Liver (tissue), 9 donors: Measurements from ENCODE around the gene CENPT. TPM values are rescaled to one million over a fixed set of nuclear protein-coding genes. Genes with fewer than 3 reads are reported as not detected.

Experiments used
- DNase-seq: peaks from one replicate; pipeline ENCODE4 v3.0.0-alpha.2; 2017; ENCODE audit warnings: low spot score
- H3K27ac ChIP-seq, 2 donors: one replicate each; pipeline ENCODE4 v1.7.0; 2013; ENCODE audit warnings: inconsistent platforms in 2 of 2, low read length in 2 of 2, control low read depth in 1 of 2, low read depth in 1 of 2, mild to moderate bottlenecking in 1 of 2
- H3K27me3 ChIP-seq, 4 donors: one replicate each; pipeline versions ENCODE4 v1.6.1 to v1.7.0; 2013; ENCODE audit warnings: low read length in 3 of 4, inconsistent platforms in 1 of 4, mild to moderate bottlenecking in 1 of 4, moderate library complexity in 1 of 4; ENCODE audit not compliant: control insufficient read depth in 4 of 4, insufficient read depth in 4 of 4
- H3K36me3 ChIP-seq, 4 donors: one replicate each; pipeline versions ENCODE4 v1.6.1 to v1.7.0; 2013; ENCODE audit warnings: low read length in 3 of 4, mild to moderate bottlenecking in 3 of 4, low read depth in 1 of 4, moderate library complexity in 1 of 4; ENCODE audit not compliant: control insufficient read depth in 4 of 4, insufficient read depth in 3 of 4
- H3K4me1 ChIP-seq, 4 donors: one replicate each; pipeline versions ENCODE4 v1.6.1 to v1.7.0; 2013; ENCODE audit warnings: low read length in 3 of 4, mild to moderate bottlenecking in 3 of 4, moderate library complexity in 1 of 4; ENCODE audit not compliant: control insufficient read depth in 4 of 4, insufficient read depth in 4 of 4
- H3K4me3 ChIP-seq, 3 donors: one replicate each; pipeline versions ENCODE4 v1.6.1 to v1.7.0; 2013; ENCODE audit warnings: low read length in 3 of 3, control low read depth in 1 of 3, low read depth in 1 of 3, mild to moderate bottlenecking in 1 of 3
- H3K9ac ChIP-seq, 2 donors: one replicate each; pipeline ENCODE4 v1.7.0; 2013; ENCODE audit warnings: low read length in 2 of 2, mild to moderate bottlenecking in 2 of 2, moderate library complexity in 2 of 2, control low read depth in 1 of 2, low read depth in 1 of 2
- H3K9me3 ChIP-seq, 4 donors: one replicate each; pipeline versions ENCODE4 v1.6.1 to v1.7.0; 2013; ENCODE audit warnings: low read length in 3 of 4; ENCODE audit not compliant: control insufficient read depth in 4 of 4
- EGR1 ChIP-seq, 2 donors: IDR thresholded peaks; 2 replicates each; pipeline ENCODE4 v1.6.1; 2016 to 2018; ENCODE audit warnings: antibody characterized with exemption in 2 of 2, low read depth in 2 of 2
- FOXA1 ChIP-seq: IDR thresholded peaks from 2 replicates; pipeline ENCODE4 v1.6.1; 2016; ENCODE audit warnings: antibody characterized with exemption
- FOXA2 ChIP-seq: IDR thresholded peaks from 2 replicates; pipeline ENCODE4 v1.6.1; 2016; ENCODE audit warnings: antibody characterized with exemption
- GABPA ChIP-seq, 2 donors: IDR thresholded peaks in 1 of 2; conservative IDR thresholded peaks in 1 of 2; 2 replicates each; pipeline ENCODE4 v1.6.1; 2016; ENCODE audit warnings: antibody characterized with exemption in 2 of 2, mild to moderate bottlenecking in 1 of 2, moderate library complexity in 1 of 2
- HNF4A ChIP-seq, 2 donors: conservative IDR thresholded peaks; 2 replicates each; pipeline ENCODE4 v1.6.1; 2016; ENCODE audit warnings: antibody characterized with exemption in 2 of 2, mild to moderate bottlenecking in 2 of 2
- HNF4G ChIP-seq: IDR thresholded peaks from 2 replicates; pipeline ENCODE4 v1.6.1; 2016; ENCODE audit warnings: antibody characterized with exemption
- JUND ChIP-seq, 2 donors: IDR thresholded peaks; 2 replicates each; pipeline ENCODE4 v1.6.1; 2016; ENCODE audit warnings: antibody characterized with exemption in 2 of 2
- NR2F2 ChIP-seq: IDR thresholded peaks from 2 replicates; pipeline ENCODE4 v1.6.1; 2016; ENCODE audit warnings: antibody characterized with exemption
- RAD21 ChIP-seq, 2 donors: IDR thresholded peaks; 2 replicates each; pipeline ENCODE4 v1.6.1; 2016; ENCODE audit warnings: antibody characterized with exemption in 2 of 2, mild to moderate bottlenecking in 2 of 2
- RXRA ChIP-seq, 2 donors: IDR thresholded peaks; 2 replicates each; pipeline ENCODE4 v1.6.1; 2017 to 2018; ENCODE audit warnings: antibody characterized with exemption in 2 of 2, mild to moderate bottlenecking in 1 of 2
- SP1 ChIP-seq: IDR thresholded peaks from 2 replicates; pipeline ENCODE4 v1.6.1; 2018; ENCODE audit warnings: antibody characterized with exemption, mild to moderate bottlenecking
- TAF1 ChIP-seq: conservative IDR thresholded peaks from 2 replicates; pipeline ENCODE4 v1.6.1; 2016; ENCODE audit warnings: antibody characterized with exemption, mild to moderate bottlenecking
- YY1 ChIP-seq: IDR thresholded peaks from 2 replicates; pipeline ENCODE4 v1.6.1; 2016; ENCODE audit warnings: antibody characterized with exemption, mild to moderate bottlenecking
- WGBS: extraction: QIAGEN DNeasy Blood & Tissue Kit; methylation state at CpG from one replicate; pipeline ENCODE4 v1.1.7; 2013; 5-methylcytosine and 5-hydroxymethylcytosine counted together
- polyA plus RNA-seq, 2 donors: library from polyadenylated mRNA; stranded (reverse) in 1 of 2; unstranded in 1 of 2; fragments of 200-250 nt in 1 of 2; fragments of >200 nt in 1 of 2; fragmentation: Nextera tagmentation in 1 of 2; extraction: Ambion mirVana in 1 of 2; gene quantifications; one replicate each; pipeline versions ENCODE4 v1.2.1 to v1.2.3, GENCODE V29; 2013 to 2015
- total RNA-seq, 2 donors: library from RNA; depleted of rRNA; stranded (reverse); fragments of >200 nt; gene quantifications; one replicate each; pipeline ENCODE4 v1.2.3, GENCODE V29; 2014
- TF ChIP-seq, protein P1 (sequence below): fragments of 150-350 bp; IDR thresholded peaks from 2 replicates; pipeline ENCODE4 v1.5.1; 2017; ENCODE audit warnings: improper control_type of control experiment, low read depth, low read length; ENCODE audit not compliant: missing input control
- TF ChIP-seq, protein P2 (sequence below): IDR thresholded peaks from 2 replicates; pipeline ENCODE4 v1.6.1; 2016; ENCODE audit warnings: antibody characterized with exemption, mild to moderate bottlenecking
- TF ChIP-seq, protein P3 (sequence below): IDR thresholded peaks from 2 replicates; pipeline ENCODE4 v1.6.1; 2016; ENCODE audit warnings: antibody characterized with exemption
- TF ChIP-seq, protein P4 (sequence below): IDR thresholded peaks from 2 replicates; pipeline ENCODE4 v1.6.1; 2016; ENCODE audit warnings: antibody characterized with exemption
- TF ChIP-seq, protein P5 (sequence below): IDR thresholded peaks from 2 replicates; pipeline ENCODE4 v1.6.1; 2016; ENCODE audit warnings: antibody characterized with exemption
- donor health status: healthy.
- donor health status: healthy.
- donor health status: healthy.
- donor health status: healthy.
- donor health status: healthy.

Gene CENPT
- total and polyA plus RNA-seq, 4 donors = 11.4 to 26.9 (median 19.3) TPM

DNA sequence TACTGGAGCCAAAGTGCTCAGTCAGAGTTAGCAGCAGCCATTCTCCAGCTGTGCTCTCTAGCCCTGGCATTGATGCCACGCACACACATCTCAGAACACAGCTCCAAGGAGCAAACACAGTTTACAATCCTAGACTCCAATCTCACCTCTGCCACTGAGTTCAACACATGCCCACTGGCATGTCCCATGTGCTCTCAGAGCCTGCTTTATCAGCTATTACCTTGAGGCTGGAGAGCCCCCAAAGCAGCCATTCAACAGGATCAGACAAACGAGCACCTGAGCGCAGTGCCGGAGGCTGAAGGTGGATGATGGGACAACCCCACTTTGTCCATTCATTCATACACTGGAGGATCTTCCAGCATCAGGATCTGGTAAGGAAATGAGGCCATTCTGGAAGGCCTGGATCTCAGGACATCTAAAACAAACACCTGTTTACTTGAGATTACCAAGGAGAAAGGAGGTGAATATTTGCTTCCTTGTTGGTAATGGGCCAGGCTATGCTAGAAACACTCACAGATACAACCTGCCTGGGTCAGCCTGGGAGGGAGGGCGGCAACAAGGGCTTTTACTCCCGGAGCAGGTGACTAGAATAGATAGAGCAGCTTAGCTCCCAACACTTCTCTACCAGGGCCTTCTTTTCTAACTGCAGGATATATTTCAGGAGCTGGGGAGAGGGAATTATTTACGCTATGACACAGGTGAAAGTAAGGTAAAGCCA is 66.5 kb downstream of the CENPT start:
- no peak for DNase-seq
- H3K27ac ChIP-seq = peak overlapping the region; percentile 0 to 67
- TF ChIP-seq, protein P1, sequence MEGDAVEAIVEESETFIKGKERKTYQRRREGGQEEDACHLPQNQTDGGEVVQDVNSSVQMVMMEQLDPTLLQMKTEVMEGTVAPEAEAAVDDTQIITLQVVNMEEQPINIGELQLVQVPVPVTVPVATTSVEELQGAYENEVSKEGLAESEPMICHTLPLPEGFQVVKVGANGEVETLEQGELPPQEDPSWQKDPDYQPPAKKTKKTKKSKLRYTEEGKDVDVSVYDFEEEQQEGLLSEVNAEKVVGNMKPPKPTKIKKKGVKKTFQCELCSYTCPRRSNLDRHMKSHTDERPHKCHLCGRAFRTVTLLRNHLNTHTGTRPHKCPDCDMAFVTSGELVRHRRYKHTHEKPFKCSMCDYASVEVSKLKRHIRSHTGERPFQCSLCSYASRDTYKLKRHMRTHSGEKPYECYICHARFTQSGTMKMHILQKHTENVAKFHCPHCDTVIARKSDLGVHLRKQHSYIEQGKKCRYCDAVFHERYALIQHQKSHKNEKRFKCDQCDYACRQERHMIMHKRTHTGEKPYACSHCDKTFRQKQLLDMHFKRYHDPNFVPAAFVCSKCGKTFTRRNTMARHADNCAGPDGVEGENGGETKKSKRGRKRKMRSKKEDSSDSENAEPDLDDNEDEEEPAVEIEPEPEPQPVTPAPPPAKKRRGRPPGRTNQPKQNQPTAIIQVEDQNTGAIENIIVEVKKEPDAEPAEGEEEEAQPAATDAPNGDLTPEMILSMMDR = no peak
- TF ChIP-seq RAD21 (IDR thresholded peaks at IDR 0.05) = no peak
- TF ChIP-seq JUND (IDR thresholded peaks at IDR 0.05) = no peak
- TF ChIP-seq TAF1 = no peak
- no peak for TF ChIP-seq HNF4G
- no peak for TF ChIP-seq FOXA2
- no peak for TF ChIP-seq SP1
- TF ChIP-seq, protein P2, sequence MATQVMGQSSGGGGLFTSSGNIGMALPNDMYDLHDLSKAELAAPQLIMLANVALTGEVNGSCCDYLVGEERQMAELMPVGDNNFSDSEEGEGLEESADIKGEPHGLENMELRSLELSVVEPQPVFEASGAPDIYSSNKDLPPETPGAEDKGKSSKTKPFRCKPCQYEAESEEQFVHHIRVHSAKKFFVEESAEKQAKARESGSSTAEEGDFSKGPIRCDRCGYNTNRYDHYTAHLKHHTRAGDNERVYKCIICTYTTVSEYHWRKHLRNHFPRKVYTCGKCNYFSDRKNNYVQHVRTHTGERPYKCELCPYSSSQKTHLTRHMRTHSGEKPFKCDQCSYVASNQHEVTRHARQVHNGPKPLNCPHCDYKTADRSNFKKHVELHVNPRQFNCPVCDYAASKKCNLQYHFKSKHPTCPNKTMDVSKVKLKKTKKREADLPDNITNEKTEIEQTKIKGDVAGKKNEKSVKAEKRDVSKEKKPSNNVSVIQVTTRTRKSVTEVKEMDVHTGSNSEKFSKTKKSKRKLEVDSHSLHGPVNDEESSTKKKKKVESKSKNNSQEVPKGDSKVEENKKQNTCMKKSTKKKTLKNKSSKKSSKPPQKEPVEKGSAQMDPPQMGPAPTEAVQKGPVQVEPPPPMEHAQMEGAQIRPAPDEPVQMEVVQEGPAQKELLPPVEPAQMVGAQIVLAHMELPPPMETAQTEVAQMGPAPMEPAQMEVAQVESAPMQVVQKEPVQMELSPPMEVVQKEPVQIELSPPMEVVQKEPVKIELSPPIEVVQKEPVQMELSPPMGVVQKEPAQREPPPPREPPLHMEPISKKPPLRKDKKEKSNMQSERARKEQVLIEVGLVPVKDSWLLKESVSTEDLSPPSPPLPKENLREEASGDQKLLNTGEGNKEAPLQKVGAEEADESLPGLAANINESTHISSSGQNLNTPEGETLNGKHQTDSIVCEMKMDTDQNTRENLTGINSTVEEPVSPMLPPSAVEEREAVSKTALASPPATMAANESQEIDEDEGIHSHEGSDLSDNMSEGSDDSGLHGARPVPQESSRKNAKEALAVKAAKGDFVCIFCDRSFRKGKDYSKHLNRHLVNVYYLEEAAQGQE = no peak
- TF ChIP-seq, protein P3, sequence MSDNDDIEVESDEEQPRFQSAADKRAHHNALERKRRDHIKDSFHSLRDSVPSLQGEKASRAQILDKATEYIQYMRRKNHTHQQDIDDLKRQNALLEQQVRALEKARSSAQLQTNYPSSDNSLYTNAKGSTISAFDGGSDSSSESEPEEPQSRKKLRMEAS = no peak
- TF ChIP-seq EGR1 (IDR thresholded peaks at IDR 0.05; ENCODE audit: low read depth in 2 of 2) = no peak
- no peak for TF ChIP-seq NR2F2
- TF ChIP-seq, protein P4, sequence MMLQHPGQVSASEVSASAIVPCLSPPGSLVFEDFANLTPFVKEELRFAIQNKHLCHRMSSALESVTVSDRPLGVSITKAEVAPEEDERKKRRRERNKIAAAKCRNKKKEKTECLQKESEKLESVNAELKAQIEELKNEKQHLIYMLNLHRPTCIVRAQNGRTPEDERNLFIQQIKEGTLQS = no peak
- TF ChIP-seq RXRA (IDR thresholded peaks at IDR 0.05) = no peak
- TF ChIP-seq FOXA1 = no peak
- TF ChIP-seq HNF4A (conservative IDR thresholded peaks at IDR 0.05) = no peak
- no peak for TF ChIP-seq YY1
- TF ChIP-seq GABPA (IDR thresholded peaks at IDR 0.05 in 1 of 2, conservative IDR thresholded peaks at IDR 0.05 in 1 of 2) = no peak
- TF ChIP-seq, protein P5, sequence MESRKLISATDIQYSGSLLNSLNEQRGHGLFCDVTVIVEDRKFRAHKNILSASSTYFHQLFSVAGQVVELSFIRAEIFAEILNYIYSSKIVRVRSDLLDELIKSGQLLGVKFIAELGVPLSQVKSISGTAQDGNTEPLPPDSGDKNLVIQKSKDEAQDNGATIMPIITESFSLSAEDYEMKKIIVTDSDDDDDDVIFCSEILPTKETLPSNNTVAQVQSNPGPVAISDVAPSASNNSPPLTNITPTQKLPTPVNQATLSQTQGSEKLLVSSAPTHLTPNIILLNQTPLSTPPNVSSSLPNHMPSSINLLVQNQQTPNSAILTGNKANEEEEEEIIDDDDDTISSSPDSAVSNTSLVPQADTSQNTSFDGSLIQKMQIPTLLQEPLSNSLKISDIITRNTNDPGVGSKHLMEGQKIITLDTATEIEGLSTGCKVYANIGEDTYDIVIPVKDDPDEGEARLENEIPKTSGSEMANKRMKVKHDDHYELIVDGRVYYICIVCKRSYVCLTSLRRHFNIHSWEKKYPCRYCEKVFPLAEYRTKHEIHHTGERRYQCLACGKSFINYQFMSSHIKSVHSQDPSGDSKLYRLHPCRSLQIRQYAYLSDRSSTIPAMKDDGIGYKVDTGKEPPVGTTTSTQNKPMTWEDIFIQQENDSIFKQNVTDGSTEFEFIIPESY = no peak
- H3K4me1 ChIP-seq = peaks cover 8 to 41% (median 31%) of the 10 kb centered on the region in 4 donors
- no peaks in the 10 kb centered on the region for H3K27me3 ChIP-seq
- H3K9ac ChIP-seq = no peak overlapping the region
- peaks cover 0 to 8% (median under 1%) of the 10 kb centered on the region in 4 donors for H3K36me3 ChIP-seq
- H3K4me3 ChIP-seq = no peak overlapping the region
- WGBS = 92% methylated on average over 7 of the region's 7 CpGs
- no peaks in the 10 kb centered on the region for H3K9me3 ChIP-seq
